HG03565 (cell line): Measurements from ENCODE around the gene RAPSN.

Experiments used
- ATAC-seq: cut with Tn5 transposase; IDR thresholded peaks from one replicate; pipeline ENCODE4 v1.9.1; 2021; ENCODE audit warnings: mild to moderate bottlenecking, moderate library complexity; ENCODE audit not compliant: unreplicated experiment

RAPSN gene

DNA sequence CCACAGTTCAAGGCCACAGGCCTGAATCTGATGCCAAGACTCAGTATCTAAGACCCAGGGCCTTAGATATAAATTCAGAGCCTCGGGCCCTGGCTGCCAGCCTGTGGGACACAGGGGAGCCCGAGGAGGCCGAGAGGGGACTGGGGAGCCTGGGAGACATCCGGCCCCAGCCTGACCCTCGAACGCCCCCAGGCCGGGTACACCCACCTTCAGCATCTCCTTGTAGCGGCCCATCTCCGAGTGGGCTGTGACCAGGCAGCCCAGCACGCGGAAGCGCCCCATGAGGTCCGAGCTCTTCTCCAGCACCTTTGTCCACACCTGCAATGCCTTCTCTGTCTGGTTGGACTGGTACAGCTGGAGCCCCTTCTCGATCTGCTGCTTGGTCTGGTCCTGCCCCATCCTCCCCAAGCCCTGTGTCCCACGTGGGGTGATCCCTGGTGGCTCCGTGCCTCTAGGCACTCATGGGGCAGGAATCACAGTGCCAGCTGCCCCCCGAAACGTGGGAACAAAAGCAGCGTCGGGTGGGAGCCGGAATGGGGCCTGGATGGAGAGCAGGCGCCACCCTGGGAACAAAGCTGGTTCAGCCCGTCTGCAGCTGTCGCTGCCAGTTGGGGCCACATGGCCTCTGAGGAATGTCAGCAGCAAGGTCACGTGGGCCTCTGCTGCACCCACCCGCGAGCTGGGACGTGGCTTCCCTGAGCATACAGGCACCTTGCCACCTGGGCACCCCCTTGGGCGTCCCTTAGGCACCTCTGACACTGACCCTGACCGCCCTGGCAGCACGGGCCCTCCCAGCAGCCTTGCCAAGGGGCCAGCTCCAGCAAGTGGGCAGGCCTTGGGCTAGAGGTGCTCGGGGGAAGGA lies at the start of gene RAPSN:
Gene RAPSN (minus strand): TSS at position 571 of the 862 bp plus-strand sequence. CDS start 172 bp downstream, at position 399.
- no peak for ATAC-seq

DNA sequence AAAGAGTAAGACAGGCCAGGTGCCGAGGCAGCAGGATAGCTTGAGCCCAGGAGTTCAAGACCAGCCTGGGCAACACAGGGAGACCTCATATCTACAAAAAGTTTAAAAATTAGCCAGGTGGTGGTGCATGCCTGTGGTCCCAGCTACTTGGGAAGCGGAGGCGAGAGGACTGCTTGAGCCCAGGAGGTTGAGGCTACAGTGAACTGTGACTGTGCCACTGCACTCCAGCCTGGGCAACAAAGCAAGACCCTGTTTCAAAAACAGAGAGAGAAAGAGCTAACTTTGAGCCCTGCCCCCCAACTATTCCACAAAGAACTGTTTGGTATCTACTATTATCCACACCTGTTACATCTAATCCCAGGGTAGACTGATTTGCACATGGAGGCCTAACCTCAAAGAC lies 49.2 kb upstream of the RAPSN start:
- no peak for ATAC-seq

DNA sequence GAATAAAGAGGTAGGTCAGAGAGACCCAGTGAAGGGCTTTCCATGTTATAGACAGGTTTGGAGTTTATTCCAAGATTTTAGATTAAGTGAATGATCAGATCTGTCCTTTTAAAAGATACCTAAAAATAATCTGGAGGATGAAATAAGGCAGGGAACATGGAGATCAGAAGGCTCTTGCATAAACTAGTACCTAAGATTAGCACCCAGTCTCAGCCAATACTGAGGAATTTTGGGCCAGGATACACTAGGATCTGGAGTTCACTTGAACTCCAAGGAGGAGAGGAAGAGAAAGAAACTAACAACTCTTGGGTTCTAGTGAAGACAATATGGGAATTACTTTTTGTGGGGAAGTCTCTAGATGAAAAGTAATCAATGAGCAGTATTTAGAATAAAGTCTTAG lies 47.9 kb upstream of the RAPSN start:
- no peak for ATAC-seq

DNA sequence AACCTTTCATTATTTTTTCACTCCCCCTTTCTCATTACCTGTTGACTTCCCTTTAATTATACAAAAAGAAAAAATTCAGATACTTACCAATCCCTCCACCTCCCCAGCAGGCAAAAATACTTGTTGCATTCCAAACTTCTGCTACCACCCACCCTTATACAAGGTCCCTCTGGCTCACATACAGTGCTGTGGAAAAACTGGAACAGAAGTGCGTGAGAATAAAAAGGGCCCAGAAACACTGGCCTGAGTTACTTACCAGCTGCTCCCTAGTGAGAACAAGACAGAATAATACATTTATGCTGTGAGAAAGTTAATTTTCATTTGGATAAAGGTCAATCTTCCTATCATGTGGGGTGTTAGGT lies 46.9 kb upstream of the RAPSN start:
- no peak for ATAC-seq

DNA sequence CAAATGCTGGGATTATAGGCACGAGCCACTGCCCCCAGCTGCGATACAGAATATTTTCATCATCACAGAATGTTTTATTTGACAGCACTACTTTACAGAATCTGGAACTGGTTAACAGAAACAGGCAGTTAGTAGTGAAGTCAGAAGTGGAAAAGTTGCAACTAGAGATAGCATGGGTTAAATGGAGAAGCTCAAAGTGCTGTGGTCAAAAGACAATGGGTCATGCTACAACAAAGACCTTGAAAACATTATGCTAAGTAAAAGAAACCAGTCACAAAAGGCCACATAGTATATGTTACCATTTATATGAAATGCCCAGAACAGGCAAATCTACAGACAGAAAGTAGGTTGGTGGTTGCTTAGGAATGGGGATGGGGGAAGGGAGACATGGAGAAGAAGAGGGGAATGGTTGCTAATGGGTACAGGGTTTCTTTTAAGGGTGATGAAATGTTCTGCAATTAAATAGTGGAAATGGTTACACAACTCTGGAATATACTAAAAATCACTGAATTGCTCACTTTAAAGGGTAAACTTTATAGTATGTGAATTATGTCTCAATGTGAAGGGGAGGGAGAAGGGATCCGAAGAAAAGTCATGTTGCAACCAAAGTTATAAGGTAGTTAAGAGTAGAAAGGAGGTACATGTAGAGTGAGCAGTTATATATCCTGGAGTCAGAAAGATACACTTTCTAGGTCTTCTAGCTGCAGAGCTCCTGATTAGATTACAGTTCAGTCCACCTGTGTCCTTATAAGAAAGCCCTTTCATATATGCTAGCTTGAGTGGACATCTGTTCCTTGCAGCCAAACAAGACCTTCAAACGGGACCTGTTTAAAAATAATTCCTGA lies 46.3 kb upstream of the RAPSN start:
- no peak for ATAC-seq

DNA sequence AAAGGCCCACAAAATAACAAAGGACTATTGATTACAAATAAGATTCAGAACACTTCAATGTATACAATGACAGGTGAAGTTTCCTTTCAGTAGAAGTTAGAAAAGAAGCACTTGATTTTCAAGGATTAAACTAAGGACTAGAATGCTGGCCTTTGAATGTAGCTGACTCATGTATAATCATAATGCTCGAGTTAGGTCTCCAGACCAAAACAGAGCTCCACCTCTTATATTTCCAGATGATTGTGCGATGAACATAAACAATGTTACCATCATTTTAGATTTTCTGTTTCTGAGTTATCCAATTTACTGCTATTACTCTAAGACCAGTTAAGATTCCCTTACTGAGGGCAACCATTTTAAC lies 40.4 kb upstream of the RAPSN start:
- ATAC-seq: no peak

DNA sequence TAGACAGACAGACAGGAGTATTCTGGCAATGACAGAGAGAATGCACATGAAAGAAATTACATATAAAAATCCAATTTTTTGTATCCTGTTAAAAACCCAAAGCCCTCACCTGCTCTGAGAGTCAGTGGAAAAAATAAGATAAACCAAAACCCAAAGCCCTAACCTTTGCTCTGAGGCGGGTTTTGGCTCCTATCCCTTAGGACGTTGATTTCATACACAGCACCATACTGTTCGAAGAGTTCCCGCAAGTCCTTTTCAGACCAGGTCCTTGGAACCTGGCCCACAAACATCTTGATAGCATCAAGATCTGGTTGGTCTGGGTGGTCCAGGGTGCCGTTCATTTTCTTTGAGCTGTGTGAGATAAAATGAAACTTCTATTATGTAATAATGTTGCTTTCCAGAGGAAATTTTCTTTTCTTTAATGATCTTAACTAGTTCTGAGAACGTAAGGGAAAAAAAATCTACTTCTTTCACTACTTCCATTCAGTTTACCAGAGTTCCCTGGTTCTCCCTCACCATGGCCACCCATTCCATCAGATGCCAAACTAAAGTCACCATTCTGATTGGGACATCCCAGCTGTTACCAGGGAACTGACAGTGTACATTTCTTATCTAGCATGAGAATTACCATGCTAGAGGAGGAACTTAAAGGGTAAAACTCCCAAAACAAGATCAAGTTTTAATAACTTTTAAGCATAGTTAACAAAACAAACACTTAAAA lies 39.9 kb upstream of the RAPSN start:
- no peak for ATAC-seq

DNA sequence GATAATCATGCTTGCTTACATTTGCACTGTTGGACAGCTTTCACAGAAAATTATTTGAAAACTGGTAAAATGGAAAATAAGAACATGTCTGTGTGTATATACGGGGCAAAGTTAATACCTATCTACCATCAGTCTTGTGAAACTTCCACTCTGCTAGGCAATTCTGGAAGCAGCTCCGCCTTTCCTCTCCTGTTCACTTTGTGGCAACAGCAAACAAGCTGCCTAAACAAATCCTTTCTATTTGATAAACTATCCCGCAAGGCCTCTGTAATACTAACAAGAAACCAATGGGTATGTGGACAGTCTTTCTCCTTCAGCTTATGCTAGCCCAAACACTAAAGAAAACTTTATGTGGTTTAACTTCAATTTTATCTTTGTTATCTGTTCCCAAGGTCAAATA lies 39.2 kb upstream of the RAPSN start:
- no peak for ATAC-seq

DNA sequence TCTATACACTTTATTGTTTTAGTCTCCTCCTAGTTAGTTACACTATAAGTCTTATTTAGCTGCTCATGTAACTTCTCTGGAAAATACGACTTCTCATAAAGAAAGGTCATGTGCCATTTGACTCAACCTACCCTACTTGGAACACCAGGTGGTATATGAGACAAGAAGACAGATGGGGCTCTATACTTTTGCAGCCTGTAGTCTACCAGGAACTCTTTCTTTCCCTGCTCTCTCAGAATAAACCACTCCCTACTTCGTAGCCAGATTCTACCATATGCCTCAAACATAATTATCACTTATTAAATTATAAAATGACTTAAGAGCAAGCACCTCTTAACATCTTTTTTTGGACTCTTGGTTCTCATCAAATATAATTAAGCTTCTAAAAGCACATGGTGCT lies 38.5 kb upstream of the RAPSN start:
- no peak for ATAC-seq

DNA sequence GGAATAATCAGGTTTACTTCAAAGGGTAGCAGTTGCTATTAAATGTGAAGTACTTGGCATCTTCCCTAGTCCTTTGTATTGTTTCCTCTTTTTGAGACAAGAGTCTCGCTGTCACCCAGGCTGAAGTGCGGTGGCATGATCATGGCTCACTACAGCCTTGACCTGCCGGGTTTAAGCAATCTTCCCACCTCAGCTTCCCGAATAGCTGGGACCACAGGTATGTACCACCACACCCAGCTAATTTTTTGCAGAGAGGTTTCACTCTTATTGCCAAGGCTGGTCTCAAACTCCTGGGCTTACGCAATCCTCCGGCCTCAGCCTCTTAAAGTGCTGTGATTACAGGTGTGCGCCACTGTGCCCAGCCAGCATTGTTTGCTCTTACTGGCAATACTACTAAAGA lies 36.2 kb upstream of the RAPSN start:
- ATAC-seq: no peak

DNA sequence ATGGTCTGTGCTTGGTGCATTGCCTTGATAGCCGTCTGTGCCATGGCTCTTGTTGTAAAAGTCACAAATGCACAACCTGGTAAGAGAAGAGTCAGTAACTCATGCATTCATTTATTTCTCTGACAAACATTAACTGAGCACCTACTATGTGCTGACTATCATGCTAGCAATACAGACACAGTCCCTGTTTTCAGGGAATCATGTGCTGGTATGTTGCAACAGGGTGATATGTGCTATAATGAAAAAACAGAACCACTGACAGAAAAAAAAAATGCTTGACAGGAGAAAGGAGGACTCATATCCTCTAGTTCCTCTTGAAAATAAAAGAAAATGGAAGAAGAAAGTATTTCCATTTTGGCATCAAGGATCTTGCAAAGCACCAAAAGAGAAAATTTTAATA lies 34.5 kb upstream of the RAPSN start:
- ATAC-seq: no peak

DNA sequence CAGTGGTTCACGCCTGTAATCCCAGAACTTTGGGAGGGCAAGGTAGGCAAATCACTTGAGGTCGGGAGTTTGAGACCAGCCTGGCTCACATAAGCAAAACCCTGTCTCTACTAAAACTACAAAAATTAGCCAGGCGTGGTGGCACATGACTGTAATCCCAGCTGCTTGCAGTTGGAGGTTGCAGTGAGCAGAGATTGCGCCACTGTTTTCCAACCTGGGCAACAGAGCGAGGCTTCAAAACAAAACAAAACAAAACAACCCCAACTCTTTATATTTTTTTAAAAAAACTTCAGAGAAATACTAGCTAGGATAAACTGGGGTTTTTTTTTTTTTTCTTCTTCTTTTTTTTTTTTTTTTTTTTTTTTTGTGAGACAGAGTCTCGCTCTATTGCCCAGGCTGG lies 31.8 kb upstream of the RAPSN start:
- no peak for ATAC-seq

DNA sequence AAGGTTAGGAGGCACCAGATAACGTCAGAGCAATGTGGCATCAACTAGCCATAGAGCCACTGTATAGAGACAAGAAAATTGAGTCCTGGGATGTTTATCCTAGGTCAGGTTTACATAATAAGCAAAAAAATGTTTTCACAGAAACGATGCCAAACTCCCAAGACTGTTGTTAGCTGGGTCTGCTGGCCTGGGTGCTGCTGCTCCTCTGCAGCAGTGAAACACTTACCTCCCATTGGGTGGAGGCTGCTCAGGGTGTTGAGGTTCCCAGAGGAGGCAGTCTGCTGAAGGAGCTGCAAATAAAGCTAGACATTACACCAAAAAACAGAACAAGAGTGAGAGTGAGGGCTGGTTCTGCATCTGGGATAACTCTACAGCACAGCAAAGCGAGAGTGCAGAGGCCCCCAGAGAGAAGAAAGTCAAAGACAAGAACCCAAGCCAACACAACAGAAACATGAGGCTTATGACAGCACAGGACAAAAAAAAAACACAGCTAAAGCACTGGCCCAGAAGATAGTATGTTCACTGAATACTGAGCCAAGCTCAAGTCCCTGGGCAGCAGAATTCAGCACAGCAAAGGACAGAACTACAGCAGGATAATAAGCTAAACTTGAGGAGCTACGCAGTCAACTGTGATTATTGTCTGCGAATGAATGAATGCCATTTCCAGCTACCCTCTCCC lies 29.9 kb upstream of the RAPSN start:
- no peak for ATAC-seq

DNA sequence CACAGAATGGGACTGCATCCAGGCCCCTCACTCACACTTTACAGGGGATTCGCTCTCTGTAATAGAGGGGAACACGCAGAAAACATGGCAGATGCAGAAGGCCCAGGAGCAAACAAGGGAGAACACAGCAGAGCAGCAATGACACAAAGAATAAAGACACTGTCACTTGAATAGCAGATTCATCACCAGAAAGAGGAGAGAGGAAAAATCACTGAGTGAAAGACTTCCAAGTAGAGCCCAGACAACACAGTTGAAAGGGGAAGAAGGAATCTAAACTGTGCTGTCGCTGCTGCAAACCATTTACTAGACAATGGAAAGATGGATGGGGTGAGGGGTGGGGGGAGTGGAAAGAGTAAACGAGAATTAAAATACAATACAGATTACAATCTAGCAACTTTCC lies 28.8 kb upstream of the RAPSN start:
- no peak for ATAC-seq

DNA sequence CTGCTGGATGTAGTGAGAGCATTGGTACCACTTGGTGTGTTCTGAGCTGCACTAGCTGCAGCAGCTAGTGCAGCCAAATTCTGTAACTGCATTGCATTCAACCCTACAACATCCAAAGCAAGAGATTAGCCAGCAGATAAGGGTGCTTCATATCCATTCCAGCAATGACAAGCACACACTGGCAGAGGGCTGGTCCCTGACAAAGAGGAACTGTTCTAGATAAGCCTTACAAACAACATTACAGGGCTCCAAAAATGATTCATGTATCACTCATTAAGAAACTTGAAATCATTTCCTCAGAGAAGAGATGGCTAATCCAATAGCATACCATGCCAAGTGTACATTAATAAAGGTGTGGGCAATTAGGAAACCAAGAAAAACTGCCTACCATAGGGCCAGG lies 28.4 kb upstream of the RAPSN start:
- no peak for ATAC-seq

DNA sequence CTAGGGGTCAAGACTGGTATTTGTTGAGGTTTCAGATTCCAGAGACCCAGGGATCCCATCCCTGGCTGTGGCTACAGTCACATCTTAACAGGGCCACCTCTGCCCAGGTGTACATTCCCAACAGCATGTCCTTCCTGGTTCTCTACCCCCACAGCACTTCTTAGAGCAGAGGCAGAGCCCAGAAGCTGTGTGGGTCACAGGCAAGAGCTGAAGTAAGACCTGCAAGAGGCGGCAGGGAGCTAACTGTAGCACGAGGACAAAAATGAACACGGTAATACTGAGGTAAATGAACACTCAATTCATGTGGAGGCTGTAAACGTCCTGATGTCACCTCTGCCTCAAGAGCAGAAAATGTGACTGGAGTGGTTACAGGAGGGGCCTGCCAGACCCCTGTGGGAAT lies 21.7 kb upstream of the RAPSN start:
- ATAC-seq: no peak

DNA sequence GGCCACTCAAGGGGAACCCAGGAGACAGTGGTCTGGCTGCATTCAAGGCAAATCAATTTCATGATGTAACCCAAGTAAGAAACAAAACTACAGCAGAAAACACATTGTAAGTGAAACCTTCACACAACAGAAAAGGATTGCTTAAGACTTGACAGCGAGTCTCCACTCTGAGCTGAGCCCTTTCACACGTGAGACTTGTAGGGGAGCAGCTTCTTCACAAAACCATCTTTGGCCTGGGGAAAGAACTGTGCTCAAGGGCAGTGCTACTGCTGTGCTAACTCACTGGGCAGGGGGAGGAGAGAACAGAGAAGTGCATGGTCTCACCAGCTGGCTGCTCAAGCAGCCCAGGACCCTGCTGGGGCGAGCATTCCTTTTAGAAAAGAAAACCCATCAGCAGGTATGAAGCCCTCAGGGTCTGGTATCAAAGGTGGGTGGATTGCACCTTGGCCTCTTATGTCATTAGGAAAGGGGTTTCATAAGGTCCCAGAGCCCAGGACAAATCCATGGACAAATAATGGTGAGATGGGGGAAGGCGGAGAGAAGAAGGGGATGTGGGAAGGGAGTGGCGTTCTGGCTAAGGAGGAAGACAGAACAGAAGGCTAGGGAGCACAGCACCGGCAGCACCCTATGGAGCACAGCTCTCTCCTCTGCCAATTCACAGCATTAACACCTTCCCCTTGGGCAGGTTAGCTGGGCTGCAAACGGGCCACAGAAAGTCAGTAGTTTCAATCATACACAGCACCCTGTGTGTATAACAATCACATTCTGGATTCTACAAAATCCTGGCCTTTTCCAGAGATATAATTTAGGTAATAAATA lies 20.6 kb upstream of the RAPSN start:
- no peak for ATAC-seq

DNA sequence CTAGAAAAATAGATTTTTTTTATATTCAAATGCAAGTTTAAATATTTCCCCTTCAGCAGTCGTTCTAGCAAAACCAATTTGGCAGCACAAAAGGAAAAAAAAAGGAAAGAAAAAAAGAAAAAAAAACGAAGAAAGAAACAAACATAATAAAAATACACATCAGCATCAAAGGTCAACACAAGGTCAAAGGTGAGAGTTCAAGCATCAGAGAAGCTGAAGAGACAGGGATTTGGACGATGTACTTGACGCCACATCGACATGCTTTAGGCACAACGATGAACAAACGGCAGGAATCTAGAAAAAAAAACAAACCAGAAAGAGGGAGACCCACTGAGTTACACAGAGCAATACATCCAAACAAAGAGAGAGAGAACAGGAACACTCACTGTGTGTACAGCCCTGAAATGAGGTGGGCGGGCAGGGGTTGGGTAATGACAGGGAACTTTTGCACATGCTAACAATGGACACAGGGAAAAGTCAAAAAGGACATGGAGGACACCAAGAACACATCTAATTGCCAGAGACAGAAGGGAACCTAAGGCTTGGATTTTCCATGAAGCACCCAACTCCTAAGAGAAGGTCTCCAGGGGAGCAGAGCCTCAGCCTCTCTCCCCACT lies 19.8 kb upstream of the RAPSN start:
- no peak for ATAC-seq

DNA sequence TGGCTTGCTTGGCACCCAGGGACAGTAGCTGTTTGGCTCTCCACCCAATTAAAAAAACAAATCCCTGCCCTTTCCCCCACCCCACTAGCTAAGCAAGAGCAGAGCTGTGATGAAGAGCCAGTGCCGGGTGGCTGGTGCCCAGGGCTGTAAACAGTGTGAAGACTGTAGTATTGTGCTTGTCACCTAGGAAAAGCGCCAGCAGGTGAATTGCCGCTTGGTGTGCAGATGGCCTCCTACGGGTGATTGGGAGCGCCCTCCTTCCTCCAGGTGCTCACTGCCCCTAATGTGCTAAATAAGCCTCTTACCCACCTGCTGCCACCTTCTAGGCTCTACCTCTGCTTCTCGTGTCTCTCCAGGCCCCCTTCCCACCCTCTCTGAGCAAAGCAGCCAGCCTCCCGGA lies 18.4 kb upstream of the RAPSN start:
- ATAC-seq: no peak
